Heart left ventricle (tissue), 13 donors: ENCODE measurements around the gene CACNA1E.

Experiments
- CTCF ChIP-seq, 12 donors: fragments of 200-600 bp; sonication (generic) in 4 of 12; IDR thresholded peaks; one replicate each; pipeline versions ENCODE4 v1.5.0 to v1.8.0; 2018 to 2022; ENCODE audit warnings: antibody characterized with exemption in 12 of 12, mild to moderate bottlenecking in 5 of 12
- POLR2A ChIP-seq, 2 donors: fragments of 450-650 bp; IDR thresholded peaks; one replicate each; pipeline ENCODE4 v1.6.1; 2017; ENCODE audit warnings: antibody characterized with exemption in 2 of 2, mild to moderate bottlenecking in 2 of 2, moderate library complexity in 2 of 2
- donor health status: ischemic (EF 13 %, LVEDD 7.1; RV severe dilation, severe dysfunction).
- donor health status: DM: no; HTN: yes; CAD: no.
- donor health status: DM: no; HTN: no; CAD: no.
- donor health status: ischemic (EF 25% LVEDD 6.9; RV normal size, moderate dysfunction).
- donor health status: ischemic (EF 25% LVEDD 5.7; RV mildly dilated, moderate dysfunction).
- donor health status: ischemic (EF 35%, LVEDD 5.7; RV mildly dilated, moderate dysfunction).
- donor health status: nonischemic (EF 11% LVEDD 7.7; RV severe dilation, severe dysfunction).
- donor health status: DM: yes; HTN: yes; CAD: no.
- donor health status: PGD.
- donor health status: ischemic (EF 29% LVEDD 5.4; RV normal size, mild dysfunction).
- donor health status: nonischemic (EF 23%, LVEDD 6.1; RV moderate dilation, normal function).

- TF ChIP-seq CTCF (IDR thresholded peaks at IDR 0.05): no peak
- TF ChIP-seq POLR2A (IDR thresholded peaks at IDR 0.05): no peak
Measured at GRCh38 chr1:181442181-181442525, 41.2 kb upstream of the CACNA1E start.
